ENCODE measurements around the gene ZPR1.
"Not testable (repeated sequence)": the region's sequence is repeated elsewhere in the genome, so short reads cannot be mapped to it uniquely, and the experiment has no call there.

Gene ZPR1

DNA sequence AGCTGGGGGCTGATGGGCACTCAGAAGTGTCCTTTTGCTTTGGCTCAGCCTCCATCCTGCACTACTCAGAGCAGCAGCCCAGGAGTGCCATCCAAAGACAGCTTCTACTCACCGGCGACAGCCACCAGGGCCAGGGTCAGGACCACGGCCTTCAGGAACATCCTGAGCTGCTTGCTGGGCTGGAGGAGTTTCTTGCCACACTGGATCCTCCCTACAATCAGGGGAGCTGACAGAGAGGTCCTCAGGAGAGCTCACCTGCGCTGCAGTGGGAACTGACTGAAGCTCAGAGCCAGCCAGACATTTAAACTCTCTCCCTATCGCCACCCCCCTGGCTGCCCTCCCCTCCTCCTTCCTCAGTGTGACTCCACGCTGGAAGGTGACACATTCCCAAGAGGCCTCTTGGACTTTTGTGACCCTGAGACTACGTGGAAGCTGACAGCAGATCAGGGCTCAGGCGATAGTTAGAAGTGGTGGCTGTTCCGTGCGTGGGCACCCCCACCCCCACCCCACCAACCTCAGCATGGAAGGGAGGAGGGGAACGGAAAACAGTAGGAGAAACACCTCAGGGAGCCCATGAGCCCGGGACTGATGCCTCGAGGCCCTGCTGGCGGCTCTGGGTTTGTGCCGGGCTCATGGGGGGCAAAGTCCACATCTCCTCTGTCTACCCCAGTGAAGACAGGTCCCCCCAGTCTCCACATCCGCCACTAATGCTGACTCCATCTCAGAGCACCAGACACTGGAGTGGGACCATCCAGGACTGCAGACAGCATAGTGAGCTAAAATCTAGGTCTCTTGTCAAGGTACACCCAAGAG, 35.4 kb upstream of the ZPR1 start, which contains the start of gene APOA4:
TSS of gene APOA4 (minus strand) at position 274 of the 813 bp plus-strand sequence. CDS start at position 161, 113 bp downstream.
- DNase-seq (ENCODE audit: low spot score), result no peak

DNA sequence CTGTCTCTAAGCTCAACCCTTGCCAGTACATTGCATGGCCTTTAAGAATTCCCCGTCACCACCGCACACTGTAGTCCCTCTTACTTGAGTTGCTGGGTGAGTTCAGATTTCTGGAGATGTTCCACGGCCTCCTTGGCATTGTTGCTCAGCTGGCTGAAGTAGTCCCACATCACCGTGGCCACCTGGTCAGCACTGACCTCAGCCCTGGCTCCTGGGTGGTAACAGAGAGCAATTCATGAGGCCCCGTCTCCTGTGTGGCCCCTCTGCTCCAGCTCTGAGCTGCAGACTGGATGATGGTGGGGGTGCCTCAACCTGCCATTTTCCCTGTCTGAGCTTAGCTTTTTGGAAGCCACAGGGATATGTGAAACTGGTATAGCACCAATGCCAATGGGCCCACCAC, 34.8 kb upstream of the ZPR1 start:
- DNase-seq (ENCODE audit: low spot score), result no peak

DNA sequence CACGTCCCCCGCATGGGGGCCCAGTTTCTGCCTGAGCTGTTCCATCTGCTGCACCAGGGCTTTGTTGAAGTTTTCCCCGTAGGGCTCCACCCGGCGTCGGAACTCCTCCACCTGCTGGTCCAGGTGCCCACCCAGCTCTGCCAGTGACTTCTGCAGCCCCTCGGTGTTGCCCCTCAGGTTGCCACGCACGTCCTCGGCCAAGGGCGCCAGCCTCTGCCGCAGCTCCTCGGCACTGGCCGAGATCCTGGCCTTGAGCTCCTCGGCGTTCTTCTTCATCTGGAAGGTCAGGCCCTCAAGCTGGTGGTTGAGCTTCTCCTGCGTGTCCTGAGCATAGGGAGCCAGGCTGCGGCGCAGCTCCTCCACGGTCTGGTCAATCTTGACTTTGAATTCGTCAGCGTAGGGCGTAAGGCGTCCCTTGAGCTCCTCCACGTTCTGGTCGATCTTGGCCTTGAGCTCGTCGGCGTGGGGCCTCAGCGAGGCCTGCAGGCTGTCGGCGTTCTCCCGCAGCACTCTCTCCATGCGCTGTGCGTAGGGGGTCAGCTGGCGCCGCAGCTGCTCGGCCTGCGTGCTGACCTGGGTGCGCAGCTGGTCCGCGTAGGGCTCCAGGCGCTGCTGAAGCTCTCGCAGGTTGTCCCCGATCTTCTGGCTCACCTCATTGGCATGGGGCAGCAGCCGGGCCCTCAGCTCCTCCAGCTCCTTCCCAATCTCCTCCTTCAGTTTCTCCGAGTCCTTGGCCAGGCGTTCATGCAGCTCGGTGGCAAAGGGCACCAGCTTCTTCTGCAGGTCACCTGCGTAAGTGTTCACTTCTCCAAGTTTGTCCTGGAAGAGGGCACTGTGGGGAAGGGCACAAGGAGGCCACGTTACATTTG, 33.5 kb upstream of the ZPR1 start:
- no peak for DNase-seq (ENCODE audit: low spot score)

DNA sequence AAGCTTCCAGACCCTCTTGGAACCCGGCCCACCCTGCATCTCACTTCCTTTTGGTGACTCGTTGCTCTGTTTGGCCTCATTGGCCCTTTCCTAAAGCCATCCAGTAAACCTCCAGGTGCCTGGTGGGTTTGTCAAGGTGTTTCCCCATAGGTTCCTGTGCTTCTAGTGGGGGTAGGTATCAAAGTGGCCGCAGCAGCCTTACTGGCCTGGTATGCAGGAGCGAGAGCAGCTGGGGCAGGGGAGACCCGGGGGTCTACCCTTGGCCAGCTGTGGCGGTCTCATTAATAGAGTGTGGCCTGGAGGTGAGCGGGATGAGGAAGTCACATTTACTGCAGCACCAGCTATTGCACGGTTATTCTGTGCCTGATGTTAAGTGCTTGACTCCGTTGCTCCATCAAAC, 31.2 kb upstream of the ZPR1 start:
- no peak for DNase-seq (ENCODE audit: low spot score)

GRCh38 chr11:116814502-116814901, 26.7 kb upstream of the ZPR1 start:
- no peak for DNase-seq (ENCODE audit: low spot score)

DNA sequence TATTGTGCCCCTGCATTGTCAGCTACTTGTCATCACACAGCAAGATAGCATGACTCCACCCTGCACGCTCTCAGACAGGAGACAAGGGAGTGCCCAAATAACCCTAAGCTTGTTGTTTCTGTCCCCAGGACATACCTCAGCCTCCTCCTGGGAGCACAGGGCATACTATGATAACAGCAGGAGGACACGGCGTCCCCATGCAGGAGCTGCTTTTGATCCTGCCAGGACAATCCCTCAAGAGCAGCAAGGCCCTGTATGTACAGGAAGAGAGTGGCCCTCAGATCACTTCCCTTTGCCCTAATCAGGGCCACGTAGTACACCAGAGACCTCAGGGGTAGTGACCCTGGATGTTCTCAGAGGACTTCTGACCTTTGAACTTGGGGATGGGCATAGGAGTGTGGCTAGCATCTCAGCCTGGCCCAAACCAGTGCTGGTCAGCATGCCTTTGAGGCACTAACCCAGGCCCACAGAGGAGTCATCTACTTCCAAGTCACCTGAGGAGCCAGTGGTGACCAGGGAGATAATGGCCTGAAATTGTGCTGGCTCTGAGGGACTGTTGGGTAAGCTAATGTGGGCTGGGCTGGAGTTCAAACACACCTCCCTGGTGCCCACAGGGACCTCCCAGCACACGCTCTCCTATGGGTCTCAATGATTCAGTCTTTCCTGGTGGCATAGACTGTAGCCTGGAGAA, 26.1 kb upstream of the ZPR1 start:
- DNase-seq (ENCODE audit: low spot score), result no peak

DNA sequence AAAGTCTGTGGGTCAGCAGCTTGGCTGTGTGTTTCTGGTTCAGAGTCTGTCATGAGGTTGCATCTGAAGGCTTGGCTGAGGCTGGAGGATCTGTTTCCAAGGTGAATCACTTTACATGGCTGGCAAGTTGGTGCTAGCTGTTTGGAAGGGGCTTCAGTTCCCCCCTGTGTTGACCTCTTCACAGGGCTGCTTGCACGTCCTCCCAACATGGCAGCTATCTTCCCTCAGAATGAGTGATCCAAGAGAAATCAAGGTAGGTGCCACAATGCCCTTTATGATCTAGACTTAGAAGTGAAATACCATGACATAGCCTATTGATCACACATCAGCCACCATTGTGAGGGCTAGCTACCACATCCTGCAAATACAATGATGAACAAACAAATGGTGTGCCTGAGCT, 25.3 kb upstream of the ZPR1 start:
- no peak for DNase-seq (ENCODE audit: low spot score)

DNA sequence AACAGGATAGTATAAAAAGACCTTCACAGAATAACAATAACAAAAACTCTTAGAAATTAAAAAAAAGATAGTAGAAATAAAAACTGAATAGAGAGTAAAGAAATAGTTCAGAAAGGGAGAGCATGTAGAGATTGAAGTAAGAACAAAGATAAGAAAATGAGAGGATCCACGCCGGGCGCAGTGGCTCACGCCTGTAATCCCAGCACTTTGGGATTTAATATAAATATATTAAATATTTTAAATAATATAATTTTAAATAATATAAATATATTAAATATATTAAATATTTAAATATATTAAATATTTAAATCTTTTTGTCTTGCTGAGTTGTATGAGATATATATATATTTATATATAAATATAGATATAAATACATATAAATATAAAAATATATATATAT, 24.3 kb upstream of the ZPR1 start:
- DNase-seq (ENCODE audit: low spot score), result no peak

DNA sequence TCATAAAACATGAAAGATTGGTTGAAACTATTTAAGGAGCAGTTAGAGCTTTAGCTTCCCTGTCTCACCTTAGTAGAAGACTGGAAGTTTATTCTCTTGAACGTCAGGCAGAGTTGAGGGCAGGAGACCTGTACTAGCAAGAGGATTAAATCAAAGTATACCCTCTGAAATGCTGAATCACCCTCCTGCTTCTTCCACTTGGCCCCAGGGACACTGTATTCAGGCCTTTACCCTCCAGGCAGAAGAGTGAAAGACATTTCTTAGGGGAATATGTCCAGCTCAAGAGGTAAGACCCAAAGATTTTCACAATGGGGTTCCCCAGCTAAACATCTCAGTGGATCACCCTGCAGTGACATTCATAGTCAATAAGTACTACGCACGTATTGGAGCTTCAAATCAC, 23.4 kb upstream of the ZPR1 start:
- no peak for DNase-seq (ENCODE audit: low spot score)

DNA sequence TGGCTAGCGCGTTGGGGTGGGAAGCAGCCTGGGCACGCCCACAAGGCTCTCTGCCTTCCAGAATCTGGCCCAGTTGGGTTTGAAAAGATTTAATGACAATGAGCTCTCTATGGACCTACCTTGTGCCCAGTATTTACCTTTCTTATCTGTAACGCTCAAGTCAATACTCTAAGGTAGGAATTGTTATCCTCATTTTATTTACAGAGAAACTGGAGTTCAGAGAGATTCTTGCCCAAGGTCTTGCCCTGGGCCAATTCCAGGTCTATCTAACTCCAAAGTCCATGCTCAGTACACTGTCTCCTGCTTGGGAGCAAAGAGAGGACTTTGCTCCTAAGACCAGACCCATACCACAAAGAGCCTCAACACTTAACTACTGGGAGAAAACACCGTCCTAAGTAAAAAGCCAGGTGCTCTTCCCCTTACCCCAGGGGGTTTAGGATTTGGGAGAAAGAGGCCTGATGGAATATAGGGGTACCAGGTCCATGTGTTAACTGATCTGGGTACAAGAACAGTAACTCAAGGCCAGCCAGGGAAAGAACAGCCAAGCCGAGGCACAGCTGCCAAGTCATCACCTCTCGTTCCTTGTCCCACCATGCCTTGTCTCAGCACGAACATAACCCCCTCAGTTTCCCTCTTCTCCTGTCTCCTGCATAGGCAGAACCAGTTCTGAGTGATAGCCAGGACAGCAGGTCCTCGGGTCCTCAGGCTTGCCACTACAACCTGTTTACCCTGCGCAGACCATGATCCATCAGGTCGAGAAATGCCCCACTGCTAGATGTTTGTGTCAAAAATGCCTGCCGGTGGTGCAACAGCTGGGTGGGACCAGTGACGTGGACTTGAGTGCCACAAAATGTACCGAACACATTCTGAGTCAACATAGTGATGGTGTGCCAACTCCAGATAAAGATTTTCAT, 20.7 kb upstream of the ZPR1 start:
- no peak for DNase-seq (ENCODE audit: low spot score)

DNA sequence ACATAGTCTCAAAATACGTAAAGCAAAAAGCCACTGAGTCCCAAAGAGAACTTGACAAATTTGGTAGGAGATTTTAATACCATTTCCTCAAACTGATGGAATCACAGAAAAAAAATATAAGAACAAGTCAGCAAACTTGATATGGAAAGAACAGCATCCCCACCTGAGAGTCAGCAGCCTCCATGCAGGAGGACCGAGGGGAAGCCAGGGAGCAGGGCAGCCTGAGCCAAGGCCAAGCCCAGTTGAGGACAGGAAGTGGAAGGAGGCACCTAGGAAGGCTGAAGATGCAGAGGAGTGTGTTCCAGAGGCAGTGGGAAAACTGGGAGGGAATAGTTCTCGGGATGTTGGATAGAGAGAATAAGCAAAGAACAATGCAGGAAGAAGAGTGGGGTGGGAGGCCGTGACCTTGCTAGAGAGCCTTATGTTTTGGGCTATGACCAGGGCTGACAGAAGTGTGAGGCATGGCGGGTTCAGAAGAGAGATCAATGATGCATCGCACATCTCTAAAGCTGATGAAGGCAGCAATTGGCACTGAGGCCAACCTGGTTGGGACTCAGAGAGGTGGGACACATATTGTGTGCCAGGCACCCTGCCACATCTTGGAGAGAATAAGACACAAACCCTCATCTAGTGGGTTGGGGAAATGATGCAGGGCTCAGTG, 19.9 kb upstream of the ZPR1 start:
- no peak for DNase-seq (ENCODE audit: low spot score)

- DNase-seq (ENCODE audit: low spot score), result no peak
Observed at GRCh38 chr11:116804001-116804400, 16.2 kb upstream of the ZPR1 start.

DNA sequence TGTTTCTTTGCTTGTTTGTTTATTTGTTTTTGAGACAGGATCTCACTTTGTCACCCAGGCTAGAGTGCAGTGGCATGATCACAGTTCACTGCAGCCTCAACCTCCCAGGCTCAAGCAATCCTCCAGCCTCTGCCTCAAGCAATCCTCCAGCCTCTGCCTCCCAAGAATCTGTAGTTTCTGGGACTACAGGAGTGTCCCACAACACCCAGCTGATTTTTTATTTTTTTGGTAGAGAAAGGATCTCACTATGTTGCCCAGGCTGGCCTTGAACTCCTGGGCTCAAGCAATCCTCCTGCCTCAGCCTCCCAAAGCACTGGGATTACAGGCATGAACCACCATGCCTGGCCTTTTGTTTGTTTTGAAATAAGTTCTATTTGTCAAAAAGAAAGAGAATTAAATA, 13.8 kb upstream of the ZPR1 start:
- DNase-seq (ENCODE audit: low spot score), result not testable (repeated sequence)

DNA sequence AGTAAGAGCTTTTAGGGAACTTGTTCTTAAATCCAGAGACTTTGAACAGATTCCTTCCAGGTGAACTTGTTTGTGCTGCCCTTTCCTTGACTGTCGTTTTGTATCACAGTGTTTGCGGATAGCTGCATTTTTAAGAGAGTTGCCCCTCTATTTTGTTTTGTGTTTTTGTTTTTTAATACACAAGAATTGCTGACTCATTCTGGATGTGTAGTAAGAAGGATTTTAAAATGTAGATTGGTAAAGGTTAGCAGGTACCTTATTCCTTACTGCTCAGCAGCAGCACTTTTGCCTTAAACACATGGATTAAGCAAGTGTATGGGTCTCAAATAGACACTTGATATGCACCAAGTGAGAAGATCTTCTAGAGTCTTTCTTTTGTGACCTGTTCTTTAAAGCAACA, 12.8 kb upstream of the ZPR1 start:
- no peak for DNase-seq (ENCODE audit: low spot score)

GRCh38 chr11:116798368-116798767, 10.5 kb upstream of the ZPR1 start:
- DNase-seq (ENCODE audit: low spot score), result no peak

GRCh38 chr11:116797816-116798215, 10.0 kb upstream of the ZPR1 start:
- no peak for DNase-seq (ENCODE audit: low spot score)

GRCh38 chr11:116796548-116796947, 8.7 kb upstream of the ZPR1 start:
- DNase-seq (ENCODE audit: low spot score), result no peak

DNA sequence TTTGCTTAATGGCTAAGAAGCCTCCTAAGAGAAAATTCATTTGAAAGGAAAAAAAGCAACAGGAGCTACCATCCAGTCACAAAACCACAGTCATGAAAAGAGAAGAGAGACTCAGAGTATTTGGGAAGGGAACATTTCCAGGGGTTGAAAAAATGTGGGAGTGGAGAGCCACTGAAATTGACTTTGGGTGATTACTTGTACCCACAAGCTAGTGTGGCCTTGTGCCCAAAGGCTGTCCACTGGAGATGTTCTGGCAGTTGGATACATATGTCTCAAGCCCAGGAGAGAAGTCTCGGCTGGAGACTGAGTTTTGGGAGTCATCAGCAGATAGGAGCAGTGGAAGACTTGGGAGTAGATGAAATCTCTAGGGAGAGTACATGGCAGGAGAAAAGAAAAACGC, 7.0 kb upstream of the ZPR1 start:
- no peak for DNase-seq (ENCODE audit: low spot score)

- no peak for DNase-seq (ENCODE audit: low spot score)
Observed at GRCh38 chr11:116793772-116794097, 5.9 kb upstream of the ZPR1 start.

- no peak for DNase-seq (ENCODE audit: low spot score)
Observed at GRCh38 chr11:116792869-116793771, 5.3 kb upstream of the ZPR1 start.

All from Ammon's horn (tissue), 1 donor.